NCI-H524 (cell line): ENCODE data around the gene KRTAP19-8.

Experiments
- DNase-seq, 2 experiments: peaks; one replicate each; lab custom pipeline; 2025; lab: John Stamatoyannopoulos, UW

Gene KRTAP19-8

DNA sequence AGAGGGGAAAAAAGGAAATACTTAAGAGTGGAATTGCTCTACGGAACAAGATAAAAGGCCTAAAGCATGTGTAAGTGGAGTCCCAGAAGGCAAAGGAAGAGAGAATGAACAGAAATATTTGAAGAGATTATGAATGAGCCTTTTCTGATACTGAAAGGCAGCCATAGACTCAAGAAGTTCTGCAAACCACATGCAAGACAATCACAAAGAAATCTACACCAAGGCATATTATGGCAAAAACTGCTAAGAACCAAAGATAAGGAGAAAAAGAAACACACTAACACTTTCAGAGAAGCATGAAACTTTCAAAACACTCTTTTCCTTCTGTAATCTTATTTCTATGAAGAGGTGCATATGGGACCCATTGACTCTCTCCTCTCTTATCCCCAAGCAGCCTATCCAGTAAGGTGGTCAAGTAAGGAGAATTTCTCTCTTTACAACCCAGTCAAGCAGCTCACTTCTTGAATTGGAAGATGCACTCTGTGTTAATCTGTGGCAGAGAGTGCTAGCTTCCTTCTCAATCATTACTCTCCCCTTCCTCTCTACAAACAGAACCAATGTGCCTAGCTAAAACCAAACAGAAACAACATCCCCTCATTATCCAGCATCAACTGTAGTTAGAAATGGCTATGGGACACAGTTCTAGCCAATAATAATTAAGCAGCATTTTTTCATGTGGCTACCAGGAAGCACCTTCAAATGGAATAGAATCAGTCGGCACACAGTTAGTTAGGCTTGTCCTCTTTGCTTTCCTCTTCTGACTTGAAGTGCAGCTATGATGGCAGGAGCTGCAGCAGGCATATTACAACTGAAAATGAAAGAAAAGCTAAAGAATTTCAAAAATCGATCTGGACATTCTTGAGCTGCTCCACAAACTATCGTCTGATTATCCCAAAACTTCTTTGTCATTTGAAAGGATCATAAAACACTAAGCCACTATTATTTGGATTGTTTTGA is 25.9 kb downstream of the KRTAP19-8 start:
- DNase-seq, result no peak

DNA sequence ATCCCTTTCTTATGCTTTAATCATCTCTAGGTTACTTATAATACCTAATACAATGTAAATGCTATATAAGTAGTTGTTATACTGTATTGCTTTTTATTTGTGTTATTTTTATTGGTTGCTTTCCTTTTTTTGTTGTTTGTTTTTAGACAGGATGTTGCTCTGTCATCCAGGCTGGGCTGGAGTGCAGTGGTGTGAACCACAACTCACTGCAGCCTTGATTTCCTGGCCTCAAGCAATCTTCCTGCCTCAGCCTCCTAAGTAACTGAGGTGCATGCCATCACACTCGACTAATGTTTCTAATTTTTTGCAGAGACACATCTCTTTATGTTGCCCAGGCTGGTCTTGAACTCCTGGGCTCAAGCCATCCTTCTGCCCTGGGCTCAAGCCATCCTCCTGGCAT is 26.9 kb downstream of the KRTAP19-8 start:
- no peak for DNase-seq

DNA sequence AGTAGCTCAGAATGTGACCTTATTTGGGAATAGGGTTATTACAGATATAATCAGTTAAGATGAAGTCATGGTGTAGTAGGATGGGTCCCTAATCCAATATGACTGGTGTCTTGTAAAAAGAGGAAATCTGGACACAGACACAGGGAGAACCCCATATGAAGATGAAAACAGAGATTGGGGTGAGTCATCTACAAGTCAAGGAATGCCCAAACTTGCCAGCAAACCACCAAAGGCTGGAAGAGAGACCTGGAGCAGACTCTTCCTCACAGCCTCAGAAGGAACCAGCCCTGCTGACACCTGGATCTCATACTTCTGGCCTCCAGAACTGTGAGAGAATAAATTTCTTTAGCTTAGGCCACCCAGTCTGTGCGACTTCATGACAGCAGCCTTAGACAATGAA is 29.9 kb downstream of the KRTAP19-8 start:
- no peak for DNase-seq

DNA sequence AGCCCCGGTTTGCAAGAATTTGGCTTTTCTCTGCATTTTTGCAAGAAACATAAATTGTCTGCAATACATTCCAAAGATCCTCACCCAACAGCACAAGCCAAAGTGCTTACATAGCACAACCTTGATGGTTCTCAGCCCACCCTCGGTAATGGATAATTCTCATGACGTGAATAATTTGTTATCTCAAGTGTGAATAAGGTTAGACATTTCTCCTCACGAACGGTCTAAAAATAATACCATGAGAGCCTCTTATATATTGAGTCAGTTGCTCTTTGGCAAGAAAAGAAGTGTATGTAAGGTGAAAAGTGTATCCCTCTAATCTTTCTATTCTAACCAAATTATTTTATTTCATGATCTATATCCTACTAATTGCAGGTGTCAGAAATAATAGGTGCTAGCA is 33.3 kb downstream of the KRTAP19-8 start:
- DNase-seq, result no peak

DNA sequence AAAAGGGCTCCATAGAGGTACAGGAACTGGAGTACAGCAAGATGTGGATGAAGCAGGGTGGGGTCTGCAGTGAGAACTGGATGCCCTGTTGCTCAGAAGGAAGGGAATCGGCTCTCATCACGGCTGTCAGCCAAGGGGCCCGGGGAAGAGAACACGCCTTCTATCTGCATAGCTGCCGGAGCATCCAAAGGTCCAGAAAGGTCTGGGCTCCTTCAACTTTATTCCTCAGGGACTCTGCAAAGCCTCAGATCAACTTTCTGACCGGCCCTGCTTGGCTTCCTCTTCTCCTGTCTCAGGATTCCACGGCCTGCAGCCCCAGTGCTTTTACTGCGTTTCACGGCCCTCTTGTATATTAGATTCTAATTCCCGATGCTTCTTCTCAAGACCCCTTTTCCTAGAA is 34.8 kb downstream of the KRTAP19-8 start:
- DNase-seq, result no peak

DNA sequence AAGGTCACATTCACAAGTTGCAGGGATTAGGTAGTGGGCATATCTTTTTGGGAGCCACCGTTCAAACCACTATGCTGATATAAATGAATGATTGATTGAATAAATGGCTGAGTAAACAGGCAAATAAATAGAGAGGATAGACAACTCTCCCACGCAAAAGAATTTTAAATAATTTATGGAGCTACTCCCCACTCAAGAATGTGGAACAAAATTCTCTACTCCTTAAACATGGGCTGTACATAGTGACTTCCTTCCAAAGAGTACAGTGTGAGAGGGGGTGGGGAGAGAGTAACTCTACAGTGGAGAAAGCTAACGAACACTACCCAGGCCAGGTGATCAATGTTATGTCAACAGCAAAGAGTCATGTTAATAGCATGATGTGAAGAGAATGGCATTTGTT is 40.7 kb downstream of the KRTAP19-8 start:
- no peak for DNase-seq

DNA sequence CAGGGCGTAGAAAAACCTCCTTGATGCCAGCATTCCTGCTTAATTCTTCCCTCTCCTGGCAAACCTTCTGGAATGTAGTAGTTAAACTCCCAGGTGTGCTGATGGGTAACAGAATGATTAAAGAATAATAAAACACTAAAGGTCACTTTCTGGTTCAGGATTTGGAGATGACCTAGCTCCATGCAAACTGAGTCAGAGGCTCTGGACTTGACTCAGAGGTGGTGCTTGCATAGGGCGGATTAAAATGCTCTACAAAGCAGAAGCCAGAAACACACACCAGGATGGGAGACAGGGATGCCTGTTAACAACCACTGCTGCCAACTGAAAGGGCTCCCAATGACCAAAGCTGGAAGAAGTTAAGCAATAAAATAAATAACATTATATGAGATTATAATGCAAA is 41.5 kb downstream of the KRTAP19-8 start:
- DNase-seq, result no peak

DNA sequence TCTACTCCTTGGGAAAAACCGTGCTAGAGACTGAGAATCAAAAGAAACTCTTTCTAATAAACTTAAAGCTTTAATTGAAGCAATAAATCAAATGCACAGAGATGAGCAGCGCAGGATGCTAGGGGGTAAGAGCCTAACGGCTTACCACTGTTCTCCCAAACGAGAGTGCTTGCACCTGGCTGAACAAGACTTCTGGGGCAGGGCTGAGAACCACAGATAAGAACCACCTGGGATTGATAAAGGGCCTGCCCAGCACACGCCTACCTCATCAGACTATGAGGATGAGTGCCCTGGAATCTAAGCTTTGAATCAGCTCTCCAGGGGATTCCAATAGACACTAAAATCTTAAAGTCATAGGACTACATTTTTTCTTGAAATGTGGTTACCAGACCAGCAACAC is 43.3 kb downstream of the KRTAP19-8 start:
- no peak for DNase-seq

DNA sequence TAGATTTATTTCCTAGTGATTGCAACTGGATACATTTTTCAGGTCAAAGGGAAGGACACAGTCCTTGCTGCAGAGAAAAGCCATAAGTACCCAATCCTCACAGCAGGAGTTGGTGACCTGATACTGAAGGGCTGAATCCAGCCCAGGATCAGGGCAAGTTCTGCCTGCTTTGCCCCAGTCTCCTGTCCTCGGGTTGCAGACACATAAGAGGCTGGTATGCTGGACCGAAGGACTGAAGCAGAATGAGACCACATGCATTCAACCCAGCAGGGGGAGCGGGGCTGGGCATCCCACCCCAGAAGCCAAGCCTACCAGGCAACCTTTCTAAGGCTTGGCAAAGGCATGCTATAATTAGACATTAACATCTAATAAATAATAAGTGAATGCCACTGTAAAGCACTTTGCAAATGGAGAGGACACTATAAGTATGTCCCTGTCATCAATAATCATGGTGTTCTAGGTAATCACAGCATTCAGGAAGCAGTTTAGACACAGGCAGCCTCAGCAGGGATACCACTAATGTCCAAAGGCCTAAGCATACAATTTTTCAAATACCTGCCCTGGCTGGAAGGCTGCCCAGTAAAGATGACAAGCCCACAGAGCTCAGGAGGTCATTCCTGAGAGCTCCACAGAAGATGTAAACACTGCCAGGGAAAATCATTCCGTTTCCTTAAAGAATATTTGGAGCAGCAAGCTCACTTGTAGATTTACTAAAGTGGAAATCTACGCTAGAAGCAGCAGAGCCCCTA is 47.6 kb downstream of the KRTAP19-8 start:
- DNase-seq, result no peak

DNA sequence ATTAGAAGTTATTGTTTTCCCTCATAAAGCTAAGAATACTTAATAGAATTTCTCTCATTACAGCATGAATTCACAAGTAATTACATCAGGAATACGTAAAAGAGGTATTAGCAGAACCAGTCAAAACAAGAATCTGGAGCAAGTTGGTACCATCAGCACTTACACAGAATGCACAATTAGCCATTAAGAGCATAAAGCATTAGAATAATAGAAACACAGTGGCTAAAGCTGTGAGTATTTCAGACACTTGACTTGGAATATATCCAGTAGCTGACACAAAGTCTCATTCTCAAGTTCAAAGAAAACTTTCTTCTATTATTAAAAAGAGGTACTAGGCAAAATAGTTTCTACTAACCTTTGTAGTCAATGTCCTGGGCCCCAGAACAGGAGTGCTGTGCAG is 49.6 kb downstream of the KRTAP19-8 start:
- no peak for DNase-seq
